Measurements from ENCODE around the gene OR2G3.

OR2G3 gene

GRCh38 chr1:247578946-247579460 lies 26.4 kb upstream of the OR2G3 start:
- no peak overlapping the region for H3K4me3 ChIP-seq (replicated peaks; ENCODE audit: low read depth, low read length)
- DNase-seq (ENCODE audit: extremely low read depth, low read depth), result no peak
- TF ChIP-seq CTCF (IDR thresholded peaks at IDR 0.05; ENCODE audit: low read depth, low read length, missing control alignments), result no peak

GRCh38 chr1:247588060-247588459 lies 17.3 kb upstream of the OR2G3 start, which contains the start of gene OR2G2:
TSS of gene OR2G2 (plus strand) at chr1:247588360. CDS start at chr1:247588360, 0 bp downstream.
- no peak for TF ChIP-seq CTCF (IDR thresholded peaks at IDR 0.05; ENCODE audit: low read depth, low read length, missing control alignments)
- DNase-seq (ENCODE audit: extremely low read depth, low read depth), result no peak
- no peak within 1 kb of the TSS for H3K4me3 ChIP-seq (replicated peaks; ENCODE audit: low read depth, low read length)

DNA sequence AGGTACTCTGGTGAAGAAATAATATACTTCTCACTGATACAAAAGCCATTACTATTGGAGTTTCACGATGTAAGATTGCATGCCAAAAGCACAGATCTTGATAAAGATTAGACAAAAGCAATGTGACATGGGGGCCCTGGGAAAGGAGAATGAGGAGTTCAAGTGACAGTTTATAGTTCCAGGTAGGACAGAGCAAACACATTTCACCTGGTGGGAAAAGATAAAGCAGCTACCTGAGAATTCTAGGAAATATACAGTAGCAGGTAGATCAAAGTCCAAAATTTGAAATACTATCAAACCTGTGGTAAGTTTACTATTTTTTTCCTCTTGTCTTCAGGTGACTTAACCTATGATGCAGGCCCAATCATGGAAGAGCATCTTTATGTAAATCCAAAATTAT lies 8.0 kb downstream of the OR2G3 start:
- no peak for TF ChIP-seq CTCF (IDR thresholded peaks at IDR 0.05; ENCODE audit: low read depth, low read length, missing control alignments)
- no peak for DNase-seq (ENCODE audit: extremely low read depth, low read depth)
- H3K4me3 ChIP-seq (replicated peaks; ENCODE audit: low read depth, low read length), result no peak overlapping the region

DNA sequence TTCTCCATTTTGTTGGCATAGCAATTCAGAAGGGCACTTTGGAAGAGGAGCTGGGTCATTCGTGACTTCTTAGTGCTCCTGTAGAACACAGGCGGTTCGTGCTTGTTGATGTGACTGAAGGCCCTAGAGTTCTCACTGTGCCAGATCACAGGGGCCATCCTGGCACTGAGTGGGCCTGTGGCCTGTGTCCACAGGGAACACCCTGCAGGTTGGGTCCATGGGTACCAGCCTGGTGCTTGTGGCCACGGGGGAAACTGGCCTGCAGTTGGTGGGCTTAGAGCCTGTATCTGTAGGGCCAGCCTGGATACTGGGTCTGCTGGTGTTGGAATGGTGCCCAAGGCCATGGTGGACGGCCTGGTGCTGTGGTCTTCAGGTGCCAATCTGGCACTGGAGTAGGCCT lies 9.2 kb downstream of the OR2G3 start:
- TF ChIP-seq CTCF (IDR thresholded peaks at IDR 0.05; ENCODE audit: low read depth, low read length, missing control alignments), result no peak
- H3K4me3 ChIP-seq (replicated peaks; ENCODE audit: low read depth, low read length), result no peak overlapping the region
- DNase-seq (ENCODE audit: extremely low read depth, low read depth), result no peak

- H3K4me3 ChIP-seq (replicated peaks; ENCODE audit: low read depth, low read length), result no peak overlapping the region
- no peak for TF ChIP-seq CTCF (IDR thresholded peaks at IDR 0.05; ENCODE audit: low read depth, low read length, missing control alignments)
- no peak for DNase-seq (ENCODE audit: extremely low read depth, low read depth)
Observed at GRCh38 chr1:247627951-247628350, 22.6 kb downstream of the OR2G3 start.

DNA sequence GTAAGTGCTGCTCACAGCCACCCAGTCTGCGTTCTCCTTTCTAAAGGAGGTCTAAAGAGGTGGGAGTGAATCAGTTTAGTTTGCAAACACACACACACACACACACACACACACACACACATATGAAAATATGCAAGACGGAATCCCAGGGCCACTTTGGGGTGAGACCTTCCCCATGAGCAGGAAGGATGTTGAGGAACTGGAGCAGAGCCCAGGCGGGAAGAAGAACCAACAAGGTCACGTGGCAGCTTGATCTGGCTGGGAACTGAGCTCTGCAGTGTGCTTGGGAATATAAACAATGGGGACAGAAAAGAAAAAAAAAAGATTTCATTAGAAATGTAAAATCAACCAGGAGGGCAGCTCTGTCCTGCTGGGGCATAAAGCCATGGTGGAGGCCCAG lies 32.6 kb downstream of the OR2G3 start:
- H3K4me3 ChIP-seq (replicated peaks; ENCODE audit: low read depth, low read length), result no peak overlapping the region
- DNase-seq (ENCODE audit: extremely low read depth, low read depth), result no peak
- TF ChIP-seq CTCF (IDR thresholded peaks at IDR 0.05; ENCODE audit: low read depth, low read length, missing control alignments), result no peak

- no peak for DNase-seq (ENCODE audit: extremely low read depth, low read depth)
- H3K4me3 ChIP-seq (replicated peaks; ENCODE audit: low read depth, low read length), result no peak overlapping the region
- no peak for TF ChIP-seq CTCF (IDR thresholded peaks at IDR 0.05; ENCODE audit: low read depth, low read length, missing control alignments)
Observed at GRCh38 chr1:247638781-247639180, 33.4 kb downstream of the OR2G3 start.
